Omental fat pad (tissue), 4 donors: ENCODE results near the gene FBXO27. TPM values are rescaled to one million over a fixed set of nuclear protein-coding genes. Genes with fewer than 3 reads are reported as not detected.

Experiments
- ATAC-seq: fragments of 150-250 bp; one replicate; pipeline ENCODE4 v1.9.1; 2016; ENCODE audit warnings: mild to moderate bottlenecking, moderate library complexity; ENCODE audit not compliant: low FRiP score
- DNase-seq: peaks from one replicate; pipeline ENCODE4 v3.0.0-alpha.2; 2019; ENCODE audit warnings: low spot score
- CTCF ChIP-seq, 3 donors: fragments of 450-650 bp; IDR thresholded peaks; one replicate each; pipeline ENCODE4 v1.5.1; 2016 to 2017; ENCODE audit warnings: antibody characterized with exemption in 3 of 3, mild to moderate bottlenecking in 3 of 3, moderate library complexity in 2 of 3
- total RNA-seq, 4 donors: library from RNA; depleted of rRNA; stranded (reverse); fragments of >200 nt; gene quantifications; one replicate each; pipeline ENCODE4 v1.1.0, GENCODE V29; 2016

Gene FBXO27
- total RNA-seq, 4 donors from 2014 or later, result 3.2 to 14.6 (median 7.6) TPM

GRCh38 chr19:39045506-39045905, 13.2 kb upstream of the FBXO27 start:
- ATAC-seq (no peak), DNase-seq (no peak)
- TF ChIP-seq CTCF (IDR thresholded peaks at IDR 0.05), result no peak

GRCh38 chr19:39038098-39038497, 5.7 kb upstream of the FBXO27 start:
- ATAC-seq, result no peak
- DNase-seq, result no peak
- no peak for TF ChIP-seq CTCF (IDR thresholded peaks at IDR 0.05)

- ATAC-seq (no peak), DNase-seq (no peak)
- TF ChIP-seq CTCF (IDR thresholded peaks at IDR 0.05), result no peak
Observed at GRCh38 chr19:39037194-39037593, 4.8 kb upstream of the FBXO27 start.

- DNase-seq, result no peak
- TF ChIP-seq CTCF (IDR thresholded peaks at IDR 0.05), result no peak
Observed at GRCh38 chr19:39036581-39036980, 4.2 kb upstream of the FBXO27 start.

GRCh38 chr19:39031368-39032062, 834 bp downstream of the FBXO27 start:
- ATAC-seq (peak; percentile 98), DNase-seq (peak; percentile 71)
- no peak for TF ChIP-seq CTCF (IDR thresholded peaks at IDR 0.05)

More at GRCh38 chr19:39036581-39036980, 4.2 kb upstream of the FBXO27 start:
- ATAC-seq, result no peak

GRCh38 chr19:39030854-39031367, 1.4 kb downstream of the FBXO27 start:
- TF ChIP-seq CTCF (IDR thresholded peaks at IDR 0.05), result no peak
- peak; percentile 45 for ATAC-seq
- no peak for DNase-seq
